Measurements from ENCODE around the gene ZNF565. TPM values are rescaled to one million over a fixed set of nuclear protein-coding genes. Genes with fewer than 3 reads are reported as not detected.
"Not testable (repeated sequence)": the region's sequence is repeated elsewhere in the genome, so short reads cannot be mapped to it uniquely, and the experiment has no call there.

Gene ZNF565
- 2.2 and 3.3 TPM in 2 replicates for total RNA-seq

- peak; percentile 97 to 99 for DNase-seq (ENCODE audit: low read depth in 2 of 2)
Observed at GRCh38 chr19:36214386-36215275, at the start of gene ZNF565, which contains the start of gene ZNF146. ZNF565 (minus strand) TSS chr19:36214665; CDS start chr19:36201985, 12,680 bp downstream. ZNF146 (plus strand) TSS chr19:36215106; CDS start chr19:36236441, 21,335 bp downstream.

- no peak for DNase-seq (ENCODE audit: low read depth in 2 of 2)
Observed at GRCh38 chr19:36259211-36259610, 44.7 kb upstream of the ZNF565 start.

- DNase-seq (ENCODE audit: low read depth in 2 of 2), result no peak
Observed at GRCh38 chr19:36258028-36258875, 43.8 kb upstream of the ZNF565 start.

GRCh38 chr19:36257520-36257876, 43.0 kb upstream of the ZNF565 start:
- DNase-seq (ENCODE audit: low read depth in 2 of 2), result peak in 1 of 2 donors; percentile 15

GRCh38 chr19:36256853-36257519, 42.5 kb upstream of the ZNF565 start:
- no peak for DNase-seq (ENCODE audit: low read depth in 2 of 2)

GRCh38 chr19:36256064-36256463, 41.6 kb upstream of the ZNF565 start:
- DNase-seq (ENCODE audit: low read depth in 2 of 2), result no peak

- no peak for DNase-seq (ENCODE audit: low read depth in 2 of 2)
Observed at GRCh38 chr19:36255316-36255715, 40.9 kb upstream of the ZNF565 start.

GRCh38 chr19:36254848-36255247, 40.4 kb upstream of the ZNF565 start:
- no peak for DNase-seq (ENCODE audit: low read depth in 2 of 2)

GRCh38 chr19:36252047-36252446, 37.6 kb upstream of the ZNF565 start:
- no peak for DNase-seq (ENCODE audit: low read depth in 2 of 2)

- DNase-seq (ENCODE audit: low read depth in 2 of 2), result no peak
Observed at GRCh38 chr19:36246006-36246481, 31.6 kb upstream of the ZNF565 start.

- peak in 1 of 2 donors; percentile 8 for DNase-seq (ENCODE audit: low read depth in 2 of 2)
Observed at GRCh38 chr19:36245210-36246005, 30.9 kb upstream of the ZNF565 start.

GRCh38 chr19:36244066-36244465, 29.6 kb upstream of the ZNF565 start:
- DNase-seq (ENCODE audit: low read depth in 2 of 2), result no peak

- no peak for DNase-seq (ENCODE audit: low read depth in 2 of 2)
Observed at GRCh38 chr19:36236946-36237310, 22.5 kb upstream of the ZNF565 start.

GRCh38 chr19:36236304-36236945, 22.0 kb upstream of the ZNF565 start:
- DNase-seq (ENCODE audit: low read depth in 2 of 2), result no peak

- not testable (repeated sequence) for DNase-seq (ENCODE audit: low read depth in 2 of 2)
Observed at GRCh38 chr19:36233626-36234025, 19.2 kb upstream of the ZNF565 start.

GRCh38 chr19:36225219-36225892, 10.9 kb upstream of the ZNF565 start:
- peak in 1 of 2 donors; percentile 51 for DNase-seq (ENCODE audit: low read depth in 2 of 2)

- DNase-seq (ENCODE audit: low read depth in 2 of 2), result no peak
Observed at GRCh38 chr19:36222503-36222902, 8.0 kb upstream of the ZNF565 start.

GRCh38 chr19:36221474-36221873, 7.0 kb upstream of the ZNF565 start:
- DNase-seq (ENCODE audit: low read depth in 2 of 2), result no peak

GRCh38 chr19:36215276-36216123, 1.0 kb upstream of the ZNF565 start:
- DNase-seq (ENCODE audit: low read depth in 2 of 2), result peak in 1 of 2 donors; percentile 52
